Spinal cord (tissue), 10 donors: Measurements from ENCODE around the gene FARSA. TPM values are rescaled to one million over a fixed set of nuclear protein-coding genes. Genes with fewer than 3 reads are reported as not detected.

Source experiments
- DNase-seq, 6 donors: peaks; one replicate each; pipeline versions ENCODE4 v3.0.0 to v3.0.0-alpha.2; 2013 to 2015; ENCODE audit warnings: low spot score in 6 of 6, low read depth in 4 of 6
- H3K27ac ChIP-seq: one replicate; pipeline ENCODE4 v1.5.1; 2013; ENCODE audit warnings: low read depth, low read length, control low read depth
- H3K27me3 ChIP-seq: one replicate; pipeline ENCODE4 v1.6.1; 2013; ENCODE audit warnings: low read length; ENCODE audit not compliant: control insufficient read depth, insufficient read depth
- H3K36me3 ChIP-seq: one replicate; pipeline ENCODE4 v1.6.1; 2013; ENCODE audit warnings: low read length; ENCODE audit not compliant: control insufficient read depth, insufficient read depth
- H3K4me1 ChIP-seq: one replicate; pipeline ENCODE4 v1.6.1; 2013; ENCODE audit warnings: low read length; ENCODE audit not compliant: control insufficient read depth, insufficient read depth
- H3K4me3 ChIP-seq: one replicate; pipeline ENCODE4 v1.5.1; 2013; ENCODE audit warnings: low read depth, low read length, control low read depth
- H3K9me3 ChIP-seq: one replicate; pipeline ENCODE4 v1.6.1; 2013; ENCODE audit warnings: low read length; ENCODE audit not compliant: control insufficient read depth, insufficient read depth
- WGBS: methylation state at CpG from one replicate; pipeline ENCODE4 v1.1.5; 2013; ENCODE audit warnings: missing lambda C conversion rate; ENCODE audit not compliant: insufficient coverage; 5-methylcytosine and 5-hydroxymethylcytosine counted together
- polyA plus RNA-seq, 2 donors: library from polyadenylated mRNA; unstranded; fragments of 120-200 nt; gene quantifications; one replicate each; pipeline ENCODE4 v1.2.1, GENCODE V29; 2013; ENCODE audit not compliant: insufficient read length in 2 of 2
- small RNA-seq: library from RNA; depleted of rRNA; stranded (forward); fragments of <200 nt; gene quantifications from one replicate; pipeline ENCODE3, GENCODE V24; 2014; ENCODE audit warnings: low replicate concordance
- total RNA-seq, 2 donors: library from RNA; depleted of rRNA in 1 of 2; stranded (reverse); fragments of 120-200 nt in 1 of 2; fragments of >200 nt in 1 of 2; gene quantifications; one replicate each; pipeline versions ENCODE4 v1.2.3 to v1.2.4, GENCODE V29; 2013 to 2014
- donor health status: healthy.

FARSA gene
- total and polyA plus RNA-seq, 4 donors, result 41.3 to 80.6 (median 64.0) TPM

DNA sequence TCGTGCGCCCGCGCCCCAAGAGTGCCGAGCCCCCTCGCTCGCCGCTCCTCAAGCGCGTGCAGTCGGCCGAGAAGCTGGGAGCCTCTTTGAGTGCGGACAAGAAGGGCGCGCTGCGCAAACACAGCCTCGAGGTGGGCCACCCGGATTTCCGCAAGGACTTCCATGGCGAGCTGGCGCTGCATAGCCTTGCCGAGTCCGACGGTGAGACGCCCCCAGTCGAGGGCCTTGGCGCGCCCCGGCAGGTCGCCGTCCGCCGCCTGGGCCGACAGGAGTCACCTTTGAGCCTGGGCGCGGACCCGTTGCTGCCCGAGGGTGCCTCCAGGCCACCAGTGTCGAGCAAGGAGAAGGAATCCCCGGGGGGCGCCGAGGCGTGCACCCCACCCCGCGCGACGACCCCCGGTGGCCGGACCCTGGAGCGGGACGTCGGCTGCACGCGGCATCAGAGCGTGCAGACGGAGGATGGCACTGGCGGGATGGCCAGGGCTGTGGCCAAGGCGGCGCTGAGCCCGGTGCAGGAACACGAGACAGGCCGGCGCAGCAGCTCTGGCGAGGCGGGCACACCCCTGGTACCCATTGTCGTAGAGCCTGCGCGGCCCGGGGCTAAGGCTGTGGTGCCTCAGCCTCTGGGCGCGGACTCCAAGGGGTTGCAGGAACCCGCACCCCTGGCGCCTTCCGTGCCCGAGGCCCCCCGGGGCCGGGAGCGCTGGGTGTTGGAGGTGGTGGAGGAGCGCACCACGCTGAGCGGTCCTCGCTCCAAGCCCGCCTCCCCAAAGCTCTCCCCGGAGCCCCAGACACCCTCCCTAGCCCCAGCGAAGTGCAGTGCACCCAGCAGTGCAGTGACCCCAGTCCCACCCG lies 59.4 kb downstream of the FARSA start:
- H3K4me3 ChIP-seq, result no peak overlapping the region
- H3K4me1 ChIP-seq, result peaks cover 6% of the 10 kb centered on the region
- no peaks in the 10 kb centered on the region for H3K9me3 ChIP-seq
- peaks cover 73% of the 10 kb centered on the region for H3K36me3 ChIP-seq
- H3K27me3 ChIP-seq, result no peaks in the 10 kb centered on the region
- no peak overlapping the region for H3K27ac ChIP-seq
- WGBS, result 89% methylated on average over 76 of the region's 86 CpGs
- DNase-seq, result no peak

DNA sequence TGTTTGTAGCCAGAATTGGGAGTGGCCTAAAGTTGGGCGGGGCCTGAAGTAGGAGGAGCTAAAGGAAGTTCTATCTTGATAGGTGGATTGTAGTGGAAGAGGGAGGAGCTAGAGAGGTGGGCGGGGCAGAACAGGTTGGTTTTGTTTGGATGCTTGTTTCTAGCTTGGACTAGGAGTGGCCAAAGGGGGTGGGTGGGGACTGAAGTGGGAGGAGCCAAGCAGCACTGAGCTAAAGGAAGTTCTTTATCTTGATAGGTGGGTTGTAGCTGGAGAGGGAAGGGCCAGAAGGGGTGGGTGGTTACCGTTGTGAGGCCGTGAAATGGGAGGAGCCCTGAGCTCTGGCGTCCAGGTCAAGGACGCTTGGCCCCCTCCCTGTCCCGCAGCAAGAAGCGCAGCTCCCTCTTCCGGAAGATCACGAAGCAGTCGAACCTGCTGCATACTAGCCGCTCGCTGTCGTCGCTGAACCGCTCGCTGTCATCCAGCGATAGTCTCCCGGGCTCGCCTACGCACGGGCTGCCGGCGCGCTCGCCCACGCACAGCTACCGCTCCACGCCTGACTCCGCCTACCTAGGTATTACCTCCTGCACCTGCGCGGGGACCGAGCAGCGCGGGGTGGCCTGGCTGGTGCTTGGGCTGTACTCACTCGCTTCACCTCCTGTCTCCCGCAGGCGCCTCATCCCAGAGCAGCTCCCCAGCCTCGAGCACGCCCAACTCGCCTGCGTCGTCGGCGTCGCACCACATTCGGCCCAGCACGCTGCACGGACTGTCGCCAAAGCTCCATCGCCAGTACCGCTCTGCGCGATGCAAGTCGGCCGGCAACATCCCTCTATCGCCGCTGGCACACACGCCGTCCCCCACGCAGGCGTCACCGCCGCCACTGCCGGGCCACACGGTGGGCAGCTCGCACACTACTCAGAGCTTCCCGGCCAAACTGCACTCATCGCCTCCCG lies 60.3 kb downstream of the FARSA start:
- H3K4me1 ChIP-seq, result peaks cover 6% of the 10 kb centered on the region
- DNase-seq, result peak in 2 of 6 donors; percentile 22 to 60
- no peak overlapping the region for H3K4me3 ChIP-seq
- 63% methylated on average over 69 of the region's 70 CpGs for WGBS
- H3K9me3 ChIP-seq, result no peaks in the 10 kb centered on the region
- H3K36me3 ChIP-seq, result peaks cover 77% of the 10 kb centered on the region
- no peak overlapping the region for H3K27ac ChIP-seq
- no peaks in the 10 kb centered on the region for H3K27me3 ChIP-seq

Small RNA genes lying within 50 kb of the gene (small RNA-seq; reads per million reads assigned to genes)
- gene MIR5695, result 0.53 reads per million, percentile 58 among the genes with 10 or more reads in this experiment
- not detected for gene MIR6515

Other genes starting within 250 kb of the FARSA start
- gene GNG14, start 245.7 kb downstream of the FARSA start, total RNA-seq, result not detected
- 1 to 10 TPM in 1 of 2 donors, not detected in 1; 1.6 TPM for gene GNG14, start 245.7 kb downstream of the FARSA start, polyA plus RNA-seq
- gene FBXW9, start 237.1 kb downstream of the FARSA start, total RNA-seq, result 10 to 100 TPM in 1 of 2 donors, 1 to 10 TPM in 1; 6.2 to 15.8 TPM
- gene FBXW9, start 237.1 kb downstream of the FARSA start, polyA plus RNA-seq, result 10 to 100 TPM; 21.1 to 21.7 TPM
- 10 to 100 TPM; 40.9 to 66.8 TPM for gene TNPO2, start 209.8 kb downstream of the FARSA start, total RNA-seq
- gene TNPO2, start 209.8 kb downstream of the FARSA start, polyA plus RNA-seq, result 100 to 1,000 TPM; 146 to 155 TPM
- 100 to 1,000 TPM in 1 of 2 donors, 10 to 100 TPM in 1; 77.6 to 205 TPM for gene TRIR, start 199.0 kb downstream of the FARSA start, total RNA-seq
- gene TRIR, start 199.0 kb downstream of the FARSA start, polyA plus RNA-seq, result 100 to 1,000 TPM; 220 to 224 TPM
- 10 to 100 TPM; 50.9 to 84.4 TPM for gene GET3, start 196.2 kb downstream of the FARSA start, total RNA-seq
- 100 to 1,000 TPM; 119 to 120 TPM for gene GET3, start 196.2 kb downstream of the FARSA start, polyA plus RNA-seq
- not detected for gene BEST2, start 181.9 kb downstream of the FARSA start, total RNA-seq
- gene BEST2, start 181.9 kb downstream of the FARSA start, polyA plus RNA-seq, result under 1 TPM in 1 of 2 donors, not detected in 1; 0.24 TPM
- gene HOOK2, start 158.2 kb downstream of the FARSA start, total RNA-seq, result 10 to 100 TPM; 16.4 to 25.2 TPM
- 10 to 100 TPM; 40.0 to 65.2 TPM for gene HOOK2, start 158.2 kb downstream of the FARSA start, polyA plus RNA-seq
- 100 to 1,000 TPM in 1 of 2 donors, 10 to 100 TPM in 1; 90.7 to 119 TPM for gene JUNB, start 142.2 kb downstream of the FARSA start, total RNA-seq
- 10 to 100 TPM; 23.3 to 52.2 TPM for gene JUNB, start 142.2 kb downstream of the FARSA start, polyA plus RNA-seq
- gene PRDX2, start 131.9 kb downstream of the FARSA start, total RNA-seq, result 100 to 1,000 TPM; 280 to 444 TPM
- gene PRDX2, start 131.9 kb downstream of the FARSA start, polyA plus RNA-seq, result 100 to 1,000 TPM; 435 to 476 TPM
- 1 to 10 TPM in 1 of 2 donors, not detected in 1; 8.7 TPM for gene THSD8, start 131.6 kb downstream of the FARSA start, total RNA-seq
- gene THSD8, start 131.6 kb downstream of the FARSA start, polyA plus RNA-seq, result 1 to 10 TPM; 5.9 to 6.5 TPM
- gene RNASEH2A, start 127.1 kb downstream of the FARSA start, total RNA-seq, result 10 to 100 TPM; 11.3 to 18.0 TPM
- 10 to 100 TPM; 28.0 to 32.0 TPM for gene RNASEH2A, start 127.1 kb downstream of the FARSA start, polyA plus RNA-seq
- gene RTBDN, start 99.1 kb downstream of the FARSA start, total RNA-seq, result 1 to 10 TPM; 1.1 to 1.8 TPM
- 1 to 10 TPM; 5.8 to 6.8 TPM for gene RTBDN, start 99.1 kb downstream of the FARSA start, polyA plus RNA-seq
- gene MAST1, start 95.2 kb downstream of the FARSA start, total RNA-seq, result 10 to 100 TPM; 12.2 to 39.1 TPM
- 100 to 1,000 TPM in 1 of 2 donors, 10 to 100 TPM in 1; 87.0 to 112 TPM for gene MAST1, start 95.2 kb downstream of the FARSA start, polyA plus RNA-seq
- gene DNASE2, start 52.3 kb downstream of the FARSA start, total RNA-seq, result 10 to 100 TPM; 11.7 to 19.7 TPM
- gene DNASE2, start 52.3 kb downstream of the FARSA start, polyA plus RNA-seq, result 10 to 100 TPM; 23.6 TPM
- gene KLF1, start 46.5 kb downstream of the FARSA start, total RNA-seq, result 1 to 10 TPM; 2.1 to 3.2 TPM
- gene KLF1, start 46.5 kb downstream of the FARSA start, polyA plus RNA-seq, result under 1 TPM; 0.42 to 0.57 TPM
- 10 to 100 TPM; 22.9 to 30.1 TPM for gene GCDH, start 42.6 kb downstream of the FARSA start, total RNA-seq
- 10 to 100 TPM; 36.1 to 45.1 TPM for gene GCDH, start 42.6 kb downstream of the FARSA start, polyA plus RNA-seq
- under 1 TPM in 1 of 2 donors, not detected in 1; 0.88 TPM for gene SYCE2, start 14.4 kb downstream of the FARSA start, total RNA-seq
- 1 to 10 TPM; 5.3 to 6.0 TPM for gene SYCE2, start 14.4 kb downstream of the FARSA start, polyA plus RNA-seq
- 100 to 1,000 TPM; 452 to 872 TPM for gene CALR, start 4.9 kb upstream of the FARSA start, total RNA-seq
- gene CALR, start 4.9 kb upstream of the FARSA start, polyA plus RNA-seq, result 100 to 1,000 TPM; 521 to 592 TPM
- 10 to 100 TPM; 37.6 to 85.9 TPM for gene RAD23A, start 12.2 kb upstream of the FARSA start, total RNA-seq
- 100 to 1,000 TPM; 101 to 109 TPM for gene RAD23A, start 12.2 kb upstream of the FARSA start, polyA plus RNA-seq
- gene GADD45GIP1, start 23.5 kb upstream of the FARSA start, total RNA-seq, result 10 to 100 TPM in 1 of 2 donors, 1 to 10 TPM in 1; 9.7 to 24.2 TPM
- gene GADD45GIP1, start 23.5 kb upstream of the FARSA start, polyA plus RNA-seq, result 10 to 100 TPM; 50.3 to 55.6 TPM
- gene DAND5, start 35.9 kb upstream of the FARSA start, total RNA-seq, result under 1 TPM in 1 of 2 donors, not detected in 1; 0.28 TPM
- gene DAND5, start 35.9 kb upstream of the FARSA start, polyA plus RNA-seq, result under 1 TPM; 0.44 to 0.49 TPM
- gene NFIX, start 61.8 kb upstream of the FARSA start, total RNA-seq, result 10 to 100 TPM; 53.3 to 61.8 TPM
- 100 to 1,000 TPM; 175 to 198 TPM for gene NFIX, start 61.8 kb upstream of the FARSA start, polyA plus RNA-seq
- 10 to 100 TPM in 1 of 2 donors, 1 to 10 TPM in 1; 8.8 to 11.0 TPM for gene LYL1, start 169.1 kb upstream of the FARSA start, total RNA-seq
- 1 to 10 TPM; 7.7 TPM for gene LYL1, start 169.1 kb upstream of the FARSA start, polyA plus RNA-seq
- gene TRMT1, start 183.0 kb upstream of the FARSA start, total RNA-seq, result 10 to 100 TPM; 11.8 to 26.2 TPM
- gene TRMT1, start 183.0 kb upstream of the FARSA start, polyA plus RNA-seq, result 10 to 100 TPM; 38.7 to 47.5 TPM
- gene NACC1, start 184.6 kb upstream of the FARSA start, total RNA-seq, result 10 to 100 TPM; 13.3 to 23.3 TPM
- 10 to 100 TPM; 44.7 to 45.7 TPM for gene NACC1, start 184.6 kb upstream of the FARSA start, polyA plus RNA-seq
- gene STX10, start 216.7 kb upstream of the FARSA start, total RNA-seq, result 10 to 100 TPM; 25.5 to 58.0 TPM
- gene STX10, start 216.7 kb upstream of the FARSA start, polyA plus RNA-seq, result 10 to 100 TPM; 69.4 to 71.3 TPM
- 10 to 100 TPM; 12.6 to 25.5 TPM for gene IER2, start 216.7 kb upstream of the FARSA start, total RNA-seq
- 10 to 100 TPM; 38.1 to 56.2 TPM for gene IER2, start 216.7 kb upstream of the FARSA start, polyA plus RNA-seq